ENCODE measurements around the gene RNF39. TPM values are rescaled to one million over a fixed set of nuclear protein-coding genes. Genes with fewer than 3 reads are reported as not detected.

The RNF39 gene
- total RNA-seq, 1 donor: not detected

GRCh38 chr6:30100154-30100553 is 24.6 kb upstream of the RNF39 start:
- Histone ChIP-seq H4K20me1 (ENCODE audit: insufficient read depth, low read length) (no peaks in the 10 kb centered on the region), H3K79me2 (ENCODE audit: insufficient read depth, low read length) (no peaks in the 10 kb centered on the region), H3K27ac (ENCODE audit: low read depth, low read length) (no peak overlapping the region), H2AFZ (ENCODE audit: low read length) (no peak overlapping the region), H3K4me2 (ENCODE audit: insufficient read depth, low read length) (no peak overlapping the region), H3K9me3 (ENCODE audit: low read depth, low read length) (no peaks in the 10 kb centered on the region), H3K4me3 (ENCODE audit: insufficient read depth, low read length) (no peak overlapping the region), H3K27me3 (ENCODE audit: insufficient read depth, low read length) (peaks cover 43% of the 10 kb centered on the region), H3K36me3 (ENCODE audit: insufficient read depth, low read length) (no peaks in the 10 kb centered on the region), H3K4me1 (ENCODE audit: insufficient read depth, low read length) (peaks cover 32% of the 10 kb centered on the region)
- no peak for DNase-seq (ENCODE audit: insufficient read length, low spot score, missing footprints)
- no peak for TF ChIP-seq CTCF (IDR thresholded peaks at IDR 0.05; ENCODE audit: extremely low read depth, low read depth, low read length)

- no peak overlapping the region for H3K4me2 ChIP-seq (ENCODE audit: insufficient read depth, low read length)
- no peaks in the 10 kb centered on the region for H4K20me1 ChIP-seq (ENCODE audit: insufficient read depth, low read length)
- H3K4me1 ChIP-seq (ENCODE audit: insufficient read depth, low read length): peaks cover 28% of the 10 kb centered on the region
- DNase-seq (ENCODE audit: insufficient read length, low spot score, missing footprints): no peak
- peaks cover 47% of the 10 kb centered on the region for H3K27me3 ChIP-seq (ENCODE audit: insufficient read depth, low read length)
- H3K27ac ChIP-seq (ENCODE audit: low read depth, low read length): no peak overlapping the region
- H3K36me3 ChIP-seq (ENCODE audit: insufficient read depth, low read length): no peaks in the 10 kb centered on the region
- no peaks in the 10 kb centered on the region for H3K9me3 ChIP-seq (ENCODE audit: low read depth, low read length)
- no peak for TF ChIP-seq CTCF (IDR thresholded peaks at IDR 0.05; ENCODE audit: extremely low read depth, low read depth, low read length)
- no peaks in the 10 kb centered on the region for H3K79me2 ChIP-seq (ENCODE audit: insufficient read depth, low read length)
- H2AFZ ChIP-seq (ENCODE audit: low read length): no peak overlapping the region
- H3K4me3 ChIP-seq (ENCODE audit: insufficient read depth, low read length): no peak overlapping the region
Observed at GRCh38 chr6:30097902-30098768, 22.6 kb upstream of the RNF39 start.

GRCh38 chr6:30096829-30097228 is 21.3 kb upstream of the RNF39 start:
- H3K36me3 ChIP-seq (ENCODE audit: insufficient read depth, low read length): no peaks in the 10 kb centered on the region
- no peaks in the 10 kb centered on the region for H3K79me2 ChIP-seq (ENCODE audit: insufficient read depth, low read length)
- peaks cover 47% of the 10 kb centered on the region for H3K27me3 ChIP-seq (ENCODE audit: insufficient read depth, low read length)
- H4K20me1 ChIP-seq (ENCODE audit: insufficient read depth, low read length): no peaks in the 10 kb centered on the region
- H3K9me3 ChIP-seq (ENCODE audit: low read depth, low read length): no peaks in the 10 kb centered on the region
- H2AFZ ChIP-seq (ENCODE audit: low read length): no peak overlapping the region
- peaks cover 25% of the 10 kb centered on the region for H3K4me1 ChIP-seq (ENCODE audit: insufficient read depth, low read length)
- no peak overlapping the region for H3K4me2 ChIP-seq (ENCODE audit: insufficient read depth, low read length)
- H3K27ac ChIP-seq (ENCODE audit: low read depth, low read length): no peak overlapping the region
- DNase-seq (ENCODE audit: insufficient read length, low spot score, missing footprints): no peak
- no peak overlapping the region for H3K4me3 ChIP-seq (ENCODE audit: insufficient read depth, low read length)
- no peak for TF ChIP-seq CTCF (IDR thresholded peaks at IDR 0.05; ENCODE audit: extremely low read depth, low read depth, low read length)

GRCh38 chr6:30093951-30094661 is 18.5 kb upstream of the RNF39 start:
- H3K4me1 ChIP-seq (ENCODE audit: insufficient read depth, low read length): peaks cover 21% of the 10 kb centered on the region
- no peak overlapping the region for H2AFZ ChIP-seq (ENCODE audit: low read length)
- H3K4me2 ChIP-seq (ENCODE audit: insufficient read depth, low read length): no peak overlapping the region
- peaks cover 26% of the 10 kb centered on the region for H3K27me3 ChIP-seq (ENCODE audit: insufficient read depth, low read length)
- no peaks in the 10 kb centered on the region for H3K9me3 ChIP-seq (ENCODE audit: low read depth, low read length)
- no peak for DNase-seq (ENCODE audit: insufficient read length, low spot score, missing footprints)
- H3K4me3 ChIP-seq (ENCODE audit: insufficient read depth, low read length): no peak overlapping the region
- no peaks in the 10 kb centered on the region for H4K20me1 ChIP-seq (ENCODE audit: insufficient read depth, low read length)
- H3K79me2 ChIP-seq (ENCODE audit: insufficient read depth, low read length): no peaks in the 10 kb centered on the region
- no peaks in the 10 kb centered on the region for H3K36me3 ChIP-seq (ENCODE audit: insufficient read depth, low read length)
- H3K27ac ChIP-seq (ENCODE audit: low read depth, low read length): no peak overlapping the region
- TF ChIP-seq CTCF (IDR thresholded peaks at IDR 0.05; ENCODE audit: extremely low read depth, low read depth, low read length): no peak

Measured in osteoblast (primary cell).